Measurements from ENCODE around the gene ANTXR1. TPM values are rescaled to one million over a fixed set of nuclear protein-coding genes. Genes with fewer than 3 reads are reported as not detected.

ANTXR1 gene
- total RNA-seq, 1 experiment from 2014 or later, result 37.3 TPM

- DNase-seq, result no peak
- no peak overlapping the region for H3K27ac Mint-ChIP-seq
- no peak overlapping the region for H2AK5ac ChIP-seq (ENCODE audit: insufficient read length, low read length)
Observed at GRCh38 chr2:69298862-69299261, 285.9 kb downstream of the ANTXR1 start.

More at GRCh38 chr2:69298862-69299261, 285.9 kb downstream of the ANTXR1 start:
- Mint-ChIP-seq H3K9me3 (peaks cover 0 to 5% of the 10 kb centered on the region in 2 experiments; a peak in 3 of 5 replicates), H3K4me1 (peaks cover 5 to 8% of the 10 kb centered on the region in 2 experiments; a peak in 3 of 4 replicates), H3K27me3 (ENCODE audit: low read depth) (peaks cover 11% of the 10 kb centered on the region), H3K36me3 (ENCODE audit: insufficient read depth in 1 of 3, low read depth in 3 of 3) (no peaks in the 10 kb centered on the region), H3K4me3 (no peak overlapping the region)
- H3K79me2 ChIP-seq (ENCODE audit: insufficient read depth, low read length), result no peaks in the 10 kb centered on the region
- no peaks in the 10 kb centered on the region for H3K9me3 ChIP-seq (ENCODE audit: control insufficient read depth, low read depth, low read length)
- H2BK15ac ChIP-seq (ENCODE audit: low read depth, low read length), result no peak overlapping the region
- no peak overlapping the region for H2BK12ac ChIP-seq (ENCODE audit: insufficient read length, low read depth, low read length)
- no peak overlapping the region for H2AFZ ChIP-seq (ENCODE audit: low read length)
- no peak for TF ChIP-seq CTCF (conservative IDR thresholded peaks at IDR 0.05)
- H3K79me1 ChIP-seq (ENCODE audit: insufficient read depth, low read depth, low read length, poor library complexity, severe bottlenecking), result no peaks in the 10 kb centered on the region
- no CpG with 5 or more reads among the region's 4 CpGs for WGBS (ENCODE audit: extremely low coverage, insufficient read length, low lambda C conversion rate)
- no peaks in the 10 kb centered on the region for H3K27me3 ChIP-seq (ENCODE audit: insufficient read depth, low read length)
- H2BK120ac ChIP-seq (ENCODE audit: low read depth, low read length, poor library complexity, severe bottlenecking), result no peak overlapping the region
- no peak overlapping the region for H3K4ac ChIP-seq (ENCODE audit: low read depth, low read length)
- no peaks in the 10 kb centered on the region for H3K4me1 ChIP-seq (ENCODE audit: insufficient read depth, low read length)
- H3K4me2 ChIP-seq (ENCODE audit: insufficient read depth, insufficient read length, low read length), result no peak overlapping the region
- H4K8ac ChIP-seq (replicated peaks; ENCODE audit: insufficient read length, low read depth, low read length), result no peak overlapping the region
- no peak overlapping the region for H4K5ac ChIP-seq (ENCODE audit: insufficient read length, low read depth, low read length)
- no peak overlapping the region for H3K56ac ChIP-seq (ENCODE audit: insufficient read length, low read depth, low read length)
- H3K23ac ChIP-seq (ENCODE audit: insufficient read length, low read depth, low read length), result no peak overlapping the region
- no peak overlapping the region for H3K18ac ChIP-seq (ENCODE audit: insufficient read length, low read depth, low read length)
- no peak overlapping the region for H3K14ac ChIP-seq (ENCODE audit: insufficient read depth, low read length)
- no peak overlapping the region for H3K27ac ChIP-seq (ENCODE audit: insufficient read length, low read depth, low read length)
- no peak overlapping the region for H4K91ac ChIP-seq (ENCODE audit: insufficient read length, low read depth, low read length)
- H3T11ph ChIP-seq (ENCODE audit: low read length), result no peak overlapping the region
- no peak overlapping the region for H2BK5ac ChIP-seq (ENCODE audit: insufficient read length, low read length)
- no peak overlapping the region for H2BK20ac ChIP-seq (ENCODE audit: low read depth, low read length, poor library complexity, severe bottlenecking)
- H3K9ac ChIP-seq (ENCODE audit: extremely low read depth, insufficient read length, low read length), result no peak overlapping the region
- no peaks in the 10 kb centered on the region for H3K23me2 ChIP-seq (ENCODE audit: insufficient read length, low read depth, low read length, poor library complexity, severe bottlenecking)
- no peaks in the 10 kb centered on the region for H4K20me1 ChIP-seq (ENCODE audit: control insufficient read depth, insufficient read depth, insufficient read length)

Small RNA genes within 50 kb of the gene (microRNA-seq; reads per million reads assigned to microRNA genes)
- not detected for gene MIR3126 (ENCODE audit: borderline microRNAs expressed)

Other genes starting within 250 kb of the ANTXR1 start
- not detected in 2 replicates for gene BMP10, start 141.8 kb upstream of the ANTXR1 start, total RNA-seq (2021)
- gene GKN2, start 60.3 kb upstream of the ANTXR1 start, total RNA-seq (2021), result not detected in 2 replicates
- not detected in 2 replicates for gene GKN1, start 38.5 kb upstream of the ANTXR1 start, total RNA-seq (2021)